B cell (primary cell): ENCODE data around the gene MACROH2A1. TPM values are rescaled to one million over a fixed set of nuclear protein-coding genes. Genes with fewer than 3 reads are reported as not detected.

ENCODE experiments used
- ATAC-seq: fragments of 200-7000 bp; cut with Tn5 transposase; one replicate; pipeline ENCODE4 v1.10.0; 2021; ENCODE audit warnings: low read depth, mild to moderate bottlenecking, moderate number of reproducible peaks, moderate library complexity
- CTCF ChIA-PET: fragments of 350-600 bp; sonication (Branson Sonifier 250); formaldehyde crosslinking; loops from one replicate; lab custom pipeline; 2021; ENCODE audit warnings: antibody characterized with exemption, inconsistent platforms; lab: Charles Lee
- POLR2A ChIA-PET: fragments of 350-600 bp; sonication (Branson Sonifier 250); formaldehyde crosslinking; loops from one replicate; lab custom pipeline; 2021; ENCODE audit warnings: antibody characterized with exemption; lab: Charles Lee
- DNase-seq: peaks from one replicate; pipeline ENCODE4 v3.0.0; 2013
- H2AFZ ChIP-seq: 2 replicates; pipeline ENCODE4 v1.6.1; 2012; ENCODE audit warnings: mild to moderate bottlenecking, low read depth, low read length; ENCODE audit not compliant: insufficient read depth, poor library complexity, severe bottlenecking
- H3K27ac ChIP-seq, 2 donors: 1 replicate in 1 of 2; 2 replicates in 1 of 2; pipeline ENCODE4 v1.5.1; 2012 to 2013; ENCODE audit warnings: low read length in 2 of 2, mild to moderate bottlenecking in 2 of 2, moderate library complexity in 1 of 2
- H3K27me3 ChIP-seq, 4 experiments: fragments of 200-600 bp in 1 of 4; sonication (generic) in 1 of 4; replicated peaks in 1 of 4; 1 replicate in 2 of 4; 2 replicates in 2 of 4; pipeline versions ENCODE4 v1.6.1 to v1.7.0; 2013 to 2016; ENCODE audit warnings: low read length in 3 of 4, mild to moderate bottlenecking in 2 of 4, mixed read lengths in 1 of 4, moderate library complexity in 1 of 4; ENCODE audit not compliant: insufficient read depth in 4 of 4, control insufficient read depth in 3 of 4; ENCODE audit errors: control extremely low read depth in 1 of 4
- H3K36me3 ChIP-seq, 2 experiments: replicated peaks in 1 of 2; 1 replicate in 1 of 2; 2 replicates in 1 of 2; pipeline versions ENCODE4 v1.6.1 to v1.7.1; 2013; ENCODE audit warnings: low read length in 1 of 2; ENCODE audit not compliant: insufficient read depth in 2 of 2, control insufficient read depth in 1 of 2; ENCODE audit errors: control extremely low read depth in 1 of 2, extremely low read depth in 1 of 2
- H3K4me1 ChIP-seq, 2 donors: fragments of 200-600 bp in 1 of 2; sonication (generic) in 1 of 2; 1 replicate in 1 of 2; 2 replicates in 1 of 2; pipeline versions ENCODE4 v1.5.1 to v1.6.1; 2013 to 2017; ENCODE audit warnings: low read length in 2 of 2; ENCODE audit not compliant: control insufficient read depth in 2 of 2, insufficient read depth in 2 of 2
- H3K4me2 ChIP-seq: replicated peaks from 2 replicates; pipeline ENCODE3; 2012; ENCODE audit warnings: mild to moderate bottlenecking, low read depth, low read length; ENCODE audit not compliant: poor library complexity, severe bottlenecking
- H3K4me3 ChIP-seq, 5 experiments: fragments of 200-600 bp in 1 of 5; sonication (generic) in 1 of 5; 1 replicate in 3 of 5; 2 replicates in 2 of 5; pipeline versions ENCODE4 v1.5.1 to v1.7.0; 2011 to 2016; ENCODE audit warnings: low read length in 4 of 5, mild to moderate bottlenecking in 4 of 5, low read depth in 2 of 5, control low read depth in 1 of 5, moderate library complexity in 1 of 5; ENCODE audit not compliant: insufficient read depth in 1 of 5; ENCODE audit errors: control extremely low read depth in 1 of 5, extremely low read depth in 1 of 5
- H3K79me2 ChIP-seq: fragments of 200-600 bp; sonication (generic); one replicate; pipeline ENCODE4 v1.6.0; 2016; ENCODE audit warnings: low read length; ENCODE audit not compliant: control insufficient read depth, insufficient read depth
- H3K9ac ChIP-seq: fragments of 200-600 bp; sonication (generic); 2 replicates; pipeline ENCODE4 v1.6.1; 2017; ENCODE audit warnings: mild to moderate bottlenecking, low read length, moderate library complexity
- H3K9me3 ChIP-seq, 3 donors: one replicate each; pipeline versions ENCODE4 v1.6.1 to v1.7.1; 2013; ENCODE audit warnings: low read length in 2 of 3; ENCODE audit not compliant: control insufficient read depth in 2 of 3, insufficient read depth in 1 of 3; ENCODE audit errors: control extremely low read depth in 1 of 3
- H4K20me1 ChIP-seq: 2 replicates; pipeline ENCODE4 v1.6.0; 2012; ENCODE audit warnings: mild to moderate bottlenecking, low read length; ENCODE audit not compliant: insufficient read depth, control insufficient read depth, poor library complexity, severe bottlenecking
- H3K27ac Mint-ChIP-seq: one replicate; pipeline ENCODE4 v1.8.0; 2021; ENCODE audit warnings: mixed read lengths
- H3K27me3 Mint-ChIP-seq: one replicate; pipeline ENCODE4 v1.8.0; 2021; ENCODE audit warnings: mixed read lengths
- H3K4me1 Mint-ChIP-seq: one replicate; pipeline ENCODE4 v1.8.0; 2021; ENCODE audit warnings: mixed read lengths
- H3K4me3 Mint-ChIP-seq: one replicate; pipeline ENCODE4 v1.8.0; 2021; ENCODE audit warnings: mixed read lengths
- H3K9me3 Mint-ChIP-seq: one replicate; pipeline ENCODE4 v1.8.0; 2022; ENCODE audit warnings: mixed read lengths; ENCODE audit not compliant: insufficient read depth
- EZH2 ChIP-seq: IDR thresholded peaks from 2 replicates; pipeline ENCODE4 v1.6.1; 2012; ENCODE audit warnings: borderline replicate concordance, low read depth, mild to moderate bottlenecking, moderate library complexity, low read length; ENCODE audit not compliant: insufficient read depth, poor library complexity, severe bottlenecking
- WGBS: methylation state at CpG from one replicate; pipeline ENCODE4 v1.1.5; 2013; ENCODE audit warnings: missing lambda C conversion rate; ENCODE audit not compliant: insufficient coverage; 5-methylcytosine and 5-hydroxymethylcytosine counted together
- intact Hi-C: fragments of 100-400 bp; cut with micrococcal nuclease; formaldehyde crosslinking; loops from one replicate; pipeline ENCODE4 v1.10.0; 2022
- polyA plus RNA-seq: library from polyadenylated mRNA; depleted of rRNA; stranded (reverse); fragments of >200 nt; gene quantifications from 2 replicates; pipeline ENCODE4 v1.2.3, GENCODE V29; 2012
- total RNA-seq, 2 donors: library from RNA; stranded (reverse); fragments of 120-200 nt in 1 of 2; gene quantifications; 1 replicate in 1 of 2; 2 replicates in 1 of 2; pipeline versions ENCODE4 v1.2.3 to v1.2.4, GENCODE V29; 2013 to 2022
- TF ChIP-seq, protein P1 (sequence below): fragments of 200-600 bp; IDR thresholded peaks from one replicate; pipeline ENCODE4 v1.8.0; 2022; ENCODE audit warnings: antibody characterized with exemption, mild to moderate bottlenecking

MACROH2A1 gene
- total and polyA plus RNA-seq, 2 donors (not counting 1 experiment from before 2014, with no cell fraction given), result 80.1 to 99.7 TPM

DNA sequence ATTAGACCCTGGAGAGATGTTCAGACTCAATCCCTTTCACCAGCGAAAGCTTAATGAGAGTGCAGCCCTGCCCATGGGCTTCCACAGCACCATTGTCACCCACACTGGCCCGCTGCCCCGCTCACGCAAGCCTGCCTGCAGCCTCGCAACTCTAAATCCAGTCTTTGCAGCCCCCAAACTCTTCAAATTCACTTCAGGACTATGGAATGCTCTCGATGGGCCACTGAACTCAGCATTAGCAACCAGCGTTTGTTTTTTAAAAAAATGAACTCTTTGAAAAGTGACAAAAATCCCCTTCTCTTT lies 31.1 kb upstream of the MACROH2A1 start:
- H3K9ac ChIP-seq, result no peak overlapping the region
- H3K27me3 ChIP-seq, result peaks cover 0 to under 1% (median 0%) of the 10 kb centered on the region in 4 experiments
- ChIA-PET CTCF (no interaction called here), POLR2A (no interaction called here)
- no peaks in the 10 kb centered on the region for H3K79me2 ChIP-seq
- ATAC-seq (no peak), DNase-seq (no peak)
- peaks cover 22% of the 10 kb centered on the region for H3K27me3 Mint-ChIP-seq
- H3K36me3 ChIP-seq, result no peaks in the 10 kb centered on the region
- H3K4me3 ChIP-seq, result no peak overlapping the region
- no peaks in the 10 kb centered on the region for H3K4me1 ChIP-seq
- H3K4me3 Mint-ChIP-seq, result no peak overlapping the region
- 100% methylated on average over 5 of the region's 7 CpGs for WGBS
- no peaks in the 10 kb centered on the region for H4K20me1 ChIP-seq
- no peak overlapping the region for H3K4me2 ChIP-seq
- no peak overlapping the region for H3K27ac ChIP-seq
- no peak overlapping the region for H3K27ac Mint-ChIP-seq
- TF ChIP-seq, protein P1, sequence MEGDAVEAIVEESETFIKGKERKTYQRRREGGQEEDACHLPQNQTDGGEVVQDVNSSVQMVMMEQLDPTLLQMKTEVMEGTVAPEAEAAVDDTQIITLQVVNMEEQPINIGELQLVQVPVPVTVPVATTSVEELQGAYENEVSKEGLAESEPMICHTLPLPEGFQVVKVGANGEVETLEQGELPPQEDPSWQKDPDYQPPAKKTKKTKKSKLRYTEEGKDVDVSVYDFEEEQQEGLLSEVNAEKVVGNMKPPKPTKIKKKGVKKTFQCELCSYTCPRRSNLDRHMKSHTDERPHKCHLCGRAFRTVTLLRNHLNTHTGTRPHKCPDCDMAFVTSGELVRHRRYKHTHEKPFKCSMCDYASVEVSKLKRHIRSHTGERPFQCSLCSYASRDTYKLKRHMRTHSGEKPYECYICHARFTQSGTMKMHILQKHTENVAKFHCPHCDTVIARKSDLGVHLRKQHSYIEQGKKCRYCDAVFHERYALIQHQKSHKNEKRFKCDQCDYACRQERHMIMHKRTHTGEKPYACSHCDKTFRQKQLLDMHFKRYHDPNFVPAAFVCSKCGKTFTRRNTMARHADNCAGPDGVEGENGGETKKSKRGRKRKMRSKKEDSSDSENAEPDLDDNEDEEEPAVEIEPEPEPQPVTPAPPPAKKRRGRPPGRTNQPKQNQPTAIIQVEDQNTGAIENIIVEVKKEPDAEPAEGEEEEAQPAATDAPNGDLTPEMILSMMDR, result no peak
- no peak for TF ChIP-seq EZH2
- intact Hi-C loops, result no loop called here
- no peaks in the 10 kb centered on the region for H3K4me1 Mint-ChIP-seq
- H3K9me3 Mint-ChIP-seq, result peaks cover 6% of the 10 kb centered on the region
- H2AFZ ChIP-seq, result no peak overlapping the region
- H3K9me3 ChIP-seq, result peaks cover 0 to 9% (median 0%) of the 10 kb centered on the region in 3 donors

DNA sequence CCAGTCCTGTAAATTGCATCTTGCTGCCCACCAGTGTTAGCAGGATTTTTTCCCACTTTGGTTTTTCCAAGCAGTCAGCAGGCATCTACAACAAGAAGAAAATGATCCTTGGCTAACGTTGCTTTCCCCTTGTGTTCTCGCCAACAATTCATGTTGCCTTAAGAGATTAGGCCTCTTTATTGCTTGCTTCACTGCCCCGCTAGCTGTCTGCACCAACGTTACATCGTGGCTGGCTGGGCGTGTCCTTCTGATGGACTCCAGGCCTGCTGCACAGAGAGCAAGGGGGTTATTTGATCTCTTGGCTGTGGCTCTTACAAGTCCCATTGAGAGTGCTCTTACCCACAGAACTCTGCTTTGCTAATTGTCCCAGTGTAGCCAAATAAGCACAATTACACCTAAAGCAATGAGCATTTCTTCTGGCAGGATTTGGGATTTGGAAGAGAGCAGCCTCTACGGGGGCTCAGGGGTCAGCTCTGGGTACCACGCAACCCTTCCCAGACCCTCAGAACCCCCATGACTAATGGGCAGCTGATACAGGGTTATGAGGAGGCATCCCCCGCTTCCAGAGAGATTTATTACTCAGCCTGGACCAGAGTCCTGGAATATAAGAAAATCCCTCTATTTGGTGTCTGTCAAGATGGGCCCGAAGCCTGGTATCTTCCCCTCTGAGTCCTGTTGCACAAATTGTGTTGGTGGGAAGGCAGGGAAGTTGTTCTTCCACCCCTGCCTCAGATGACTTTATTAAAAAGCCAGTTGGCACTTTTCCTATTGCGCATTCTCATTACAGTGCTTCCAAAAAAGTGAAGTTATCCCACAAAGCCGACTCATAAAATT lies 30.5 kb upstream of the MACROH2A1 start:
- H3K4me3 ChIP-seq, result no peak overlapping the region
- H3K9me3 ChIP-seq, result peaks cover 0 to 9% (median 0%) of the 10 kb centered on the region in 3 donors
- no peaks in the 10 kb centered on the region for H3K27me3 ChIP-seq
- Mint-ChIP-seq H3K9me3 (peaks cover 6% of the 10 kb centered on the region), H3K27ac (no peak overlapping the region), H3K4me1 (no peaks in the 10 kb centered on the region), H3K27me3 (peaks cover 26% of the 10 kb centered on the region), H3K4me3 (no peak overlapping the region)
- intact Hi-C loops, result no loop called here
- 61% methylated on average over 8 of the region's 12 CpGs for WGBS
- TF ChIP-seq, protein P1, result no peak
- no peak for TF ChIP-seq EZH2
- ChIA-PET CTCF (interaction anchor here (1.4 kb wide), 1 partner anchor 28 kb away, joined by 3 read pairs; no protein-coding TSS in a partner anchor), POLR2A (no interaction called here)
- DNase-seq (no peak), ATAC-seq (no peak)
- no peak overlapping the region for H3K27ac ChIP-seq
- no peak overlapping the region for H3K9ac ChIP-seq
- no peak overlapping the region for H2AFZ ChIP-seq
- no peaks in the 10 kb centered on the region for H3K4me1 ChIP-seq
- no peaks in the 10 kb centered on the region for H3K79me2 ChIP-seq
- H3K36me3 ChIP-seq, result no peaks in the 10 kb centered on the region
- H3K4me2 ChIP-seq, result no peak overlapping the region
- H4K20me1 ChIP-seq, result no peaks in the 10 kb centered on the region
